AG09319 (cell line): ENCODE measurements around the gene PAAF1.

ENCODE experiments used
- DNase-seq: peaks from one replicate; pipeline ENCODE4 v3.0.0-alpha.2; 2010; ENCODE audit warnings: low read depth; ENCODE audit errors: extremely low read depth
- CTCF ChIP-seq: IDR thresholded peaks from 2 replicates; pipeline ENCODE4 v1.5.1; 2011; ENCODE audit warnings: low read depth, mild to moderate bottlenecking, inconsistent platforms, low read length, moderate library complexity

The PAAF1 gene

GRCh38 chr11:73969991-73970800, 93.4 kb downstream of the PAAF1 start:
- TF ChIP-seq CTCF, result no peak
- DNase-seq, result no peak

GRCh38 chr11:73971175-73971719, 94.4 kb downstream of the PAAF1 start:
- no peak for DNase-seq
- no peak for TF ChIP-seq CTCF

- no peak for DNase-seq
These were observed 95.4 kb downstream of the PAAF1 start for GRCh38 chr11:73972187-73972586.

GRCh38 chr11:73972620-73973449, 96.0 kb downstream of the PAAF1 start:
- no peak for TF ChIP-seq CTCF
- no peak for DNase-seq

More at GRCh38 chr11:73972187-73972586, 95.4 kb downstream of the PAAF1 start:
- TF ChIP-seq CTCF, result no peak

- DNase-seq, result no peak
- TF ChIP-seq CTCF, result no peak
These were observed 98.0 kb downstream of the PAAF1 start for GRCh38 chr11:73974604-73975478.

GRCh38 chr11:73975479-73975757, 98.6 kb downstream of the PAAF1 start:
- no peak for DNase-seq
- no peak for TF ChIP-seq CTCF
